TTC549 (cell line): ENCODE data around the gene WDR43.

Source experiments
- FAIRE-seq: peaks from 2 replicates; lab custom pipeline; 2012; peaks lifted over from hg19 to GRCh38; lab: Jason Lieb, UNC

Gene WDR43

DNA sequence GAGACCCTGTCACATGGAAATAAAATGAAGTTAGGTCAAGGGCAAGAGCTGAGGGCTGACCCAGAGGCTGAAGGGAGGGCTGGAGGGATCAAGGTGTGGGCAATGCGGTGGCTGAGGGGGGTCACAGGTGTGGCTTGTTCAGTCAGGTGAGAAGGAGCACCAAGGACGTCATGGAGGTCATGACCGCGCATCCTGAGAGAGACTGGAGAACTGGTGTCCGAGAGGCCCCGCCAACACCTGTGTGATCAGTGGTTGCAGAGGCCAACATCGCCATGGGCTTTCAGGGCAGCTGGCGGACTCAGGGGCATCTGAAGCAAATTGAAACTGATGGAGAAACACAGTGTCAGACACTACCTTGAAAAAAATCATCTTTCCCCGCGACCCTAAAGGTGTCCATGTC lies 99.6 kb downstream of the WDR43 start:
- FAIRE-seq = no peak

DNA sequence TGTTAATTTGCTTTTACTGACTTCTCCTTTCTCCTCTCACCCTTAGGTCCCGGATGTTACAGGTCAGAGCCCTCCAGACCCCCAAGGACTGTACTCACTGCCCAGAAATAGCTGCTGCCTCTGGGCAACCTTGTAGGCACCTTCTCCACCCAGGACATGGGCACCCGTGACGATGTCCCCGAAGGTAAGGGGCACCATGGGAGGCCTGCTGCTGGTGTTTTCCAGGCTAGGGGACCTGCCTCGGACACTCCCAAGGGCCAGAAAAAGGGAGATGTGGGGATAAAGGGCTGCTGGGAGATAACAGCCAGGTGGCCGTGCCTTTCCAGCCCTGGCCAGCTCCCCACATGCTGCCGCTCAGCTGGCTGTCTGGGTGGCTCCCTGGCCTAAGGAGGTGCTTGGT lies 100.2 kb downstream of the WDR43 start:
- no peak for FAIRE-seq

GRCh38 chr2:28995765-28996750 lies 101.6 kb downstream of the WDR43 start:
- FAIRE-seq = no peak

- FAIRE-seq = no peak
These were observed 102.9 kb downstream of the WDR43 start for GRCh38 chr2:28997237-28997846.
